ENCODE data around the gene TIMM22. TPM values are rescaled to one million over a fixed set of nuclear protein-coding genes. Genes with fewer than 3 reads are reported as not detected.

Gene TIMM22
- total and polyA plus RNA-seq, 7 donors: 8.0 to 27.2 (median 14.9) TPM

- ATAC-seq: peak; percentile 33 to 57 (median 50)
- peaks cover 2 to 55% of the 10 kb centered on the region in 2 donors for H3K36me3 ChIP-seq (ENCODE audit: insufficient read depth in 1 of 2, low read depth in 1 of 2)
- WGBS, 3 donors: 20 to 26% (median 23%) methylated on average over 15 of the region's 15 CpGs
- no peak for TF ChIP-seq CTCF (IDR thresholded peaks at IDR 0.05)
- H3K9me3 ChIP-seq: no peaks in the 10 kb centered on the region
- no peaks in the 10 kb centered on the region for H3K27me3 ChIP-seq (ENCODE audit: insufficient read depth in 3 of 3, low read length in 2 of 3)
- peak in 1 of 2 donors; percentile 77 for DNase-seq
- H3K4me1 ChIP-seq: peaks cover 85% of the 10 kb centered on the region
- H3K4me3 ChIP-seq: peak overlapping the region; percentile 12
- intact Hi-C loops (cut with DNase I): loop anchor here in 1 of 2 donors (10.0 kb wide), 1 partner anchor 54 kb away; no protein-coding TSS in a partner anchor
- peak overlapping the region; percentile 87 for H3K27ac ChIP-seq
These were observed 3.9 kb downstream of the TIMM22 start for GRCh38 chr17:1000597-1001461.

GRCh38 chr17:1001640-1002411 lies 4.9 kb downstream of the TIMM22 start:
- intact Hi-C loops (cut with DNase I): loop anchor here in 1 of 2 donors (10.0 kb wide), 1 partner anchor 53 kb away; no protein-coding TSS in a partner anchor
- Histone ChIP-seq H3K4me1 (peaks cover 88% of the 10 kb centered on the region), H3K27ac (peak overlapping the region; percentile 87), H3K9me3 (no peaks in the 10 kb centered on the region), H3K27me3 (ENCODE audit: insufficient read depth in 3 of 3, low read length in 2 of 3) (no peaks in the 10 kb centered on the region), H3K4me3 (no peak overlapping the region), H3K36me3 (ENCODE audit: insufficient read depth in 1 of 2, low read depth in 1 of 2) (peaks cover 2 to 55% of the 10 kb centered on the region in 2 donors)
- 46 to 61% (median 54%) methylated on average over 18 of the region's 18 CpGs for WGBS, 3 donors
- DNase-seq: peak in 1 of 2 donors; percentile 64
- TF ChIP-seq CTCF (IDR thresholded peaks at IDR 0.05): no peak
- ATAC-seq: peak in 1 of 4 donors; percentile 27

- H3K36me3 ChIP-seq (ENCODE audit: insufficient read depth in 1 of 2, low read depth in 1 of 2): peaks cover 2 to 55% of the 10 kb centered on the region in 2 donors
- intact Hi-C loops (cut with DNase I): loop anchor here in 1 of 2 donors (10.0 kb wide), 1 partner anchor 52 kb away; no protein-coding TSS in a partner anchor
- 31 to 45% (median 34%) methylated on average over 4 of the region's 4 CpGs for WGBS, 3 donors
These were observed 5.5 kb downstream of the TIMM22 start for GRCh38 chr17:1002412-1002753.

More at GRCh38 chr17:1002412-1002753, 5.5 kb downstream of the TIMM22 start:
- no peaks in the 10 kb centered on the region for H3K9me3 ChIP-seq
- no peak for DNase-seq
- no peak overlapping the region for H3K4me3 ChIP-seq
- peaks cover 88% of the 10 kb centered on the region for H3K4me1 ChIP-seq
- no peaks in the 10 kb centered on the region for H3K27me3 ChIP-seq (ENCODE audit: insufficient read depth in 3 of 3, low read length in 2 of 3)
- ATAC-seq: peak in 1 of 4 donors; percentile 23
- TF ChIP-seq CTCF (IDR thresholded peaks at IDR 0.05): no peak
- H3K27ac ChIP-seq: peak overlapping the region; percentile 87
